RKO (cell line): ENCODE measurements around the gene CRABP2.

Experiments used
- DNase-seq: peaks from one replicate; pipeline ENCODE4 v3.0.0-alpha.2; 2016; ENCODE audit warnings: low spot score

Gene CRABP2

DNA sequence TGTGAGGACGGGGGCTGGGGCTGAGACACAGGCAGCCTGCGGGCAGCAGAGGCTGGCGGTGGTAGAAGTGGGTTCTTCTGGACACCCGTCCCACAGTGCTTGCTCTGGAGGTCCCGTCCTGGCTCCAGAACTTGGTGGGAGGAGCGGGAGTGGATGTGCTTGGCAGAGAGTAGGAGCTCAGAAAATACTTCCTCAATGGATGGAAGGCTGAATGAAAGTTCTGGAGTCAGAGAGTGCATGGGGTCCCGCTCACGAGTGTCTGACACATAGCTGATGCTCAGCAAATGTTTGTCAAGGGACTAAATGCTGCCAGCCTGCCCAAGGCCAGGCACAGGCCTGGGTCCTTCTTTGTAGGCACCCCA, 14.7 kb downstream of the CRABP2 start:
- no peak for DNase-seq

DNA sequence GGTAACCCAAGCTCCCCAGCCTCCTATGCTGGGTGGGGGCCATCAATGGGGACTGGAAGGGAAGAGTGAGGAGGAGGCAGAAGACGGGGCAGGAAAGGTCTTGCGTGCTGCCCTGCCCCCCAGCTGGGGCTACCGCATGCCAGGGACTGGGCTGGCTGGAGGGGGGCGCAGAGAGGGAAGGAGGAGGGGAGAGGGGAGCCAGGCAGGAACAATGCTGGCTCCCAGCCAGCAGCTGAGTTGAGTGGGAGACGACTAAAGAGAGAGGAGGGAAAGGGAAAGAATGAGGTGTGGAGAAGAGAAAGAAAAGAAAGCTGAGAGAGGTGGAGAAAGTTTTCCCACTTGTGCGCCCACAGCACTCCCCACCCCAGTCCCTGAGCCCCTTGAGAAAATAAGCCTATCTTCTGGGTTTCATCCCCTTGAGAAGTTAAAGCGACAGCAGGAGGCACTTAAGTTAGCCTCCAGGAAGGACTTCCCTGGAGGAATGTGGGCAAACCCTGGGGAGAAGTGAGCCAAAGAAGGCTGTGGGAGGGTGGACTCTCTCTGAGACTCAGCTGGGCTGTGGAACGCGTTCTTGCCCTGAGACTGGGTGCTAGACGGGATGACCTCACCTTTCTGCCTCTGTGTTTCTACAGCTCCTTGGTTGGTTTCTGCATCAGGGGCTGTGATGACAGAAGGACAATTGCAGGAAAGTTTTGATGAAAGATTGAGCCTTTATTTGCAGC, 15.3 kb downstream of the CRABP2 start:
- no peak for DNase-seq

GRCh38 chr1:156689035-156689952, 16.1 kb downstream of the CRABP2 start:
- peak; percentile 89 for DNase-seq

DNA sequence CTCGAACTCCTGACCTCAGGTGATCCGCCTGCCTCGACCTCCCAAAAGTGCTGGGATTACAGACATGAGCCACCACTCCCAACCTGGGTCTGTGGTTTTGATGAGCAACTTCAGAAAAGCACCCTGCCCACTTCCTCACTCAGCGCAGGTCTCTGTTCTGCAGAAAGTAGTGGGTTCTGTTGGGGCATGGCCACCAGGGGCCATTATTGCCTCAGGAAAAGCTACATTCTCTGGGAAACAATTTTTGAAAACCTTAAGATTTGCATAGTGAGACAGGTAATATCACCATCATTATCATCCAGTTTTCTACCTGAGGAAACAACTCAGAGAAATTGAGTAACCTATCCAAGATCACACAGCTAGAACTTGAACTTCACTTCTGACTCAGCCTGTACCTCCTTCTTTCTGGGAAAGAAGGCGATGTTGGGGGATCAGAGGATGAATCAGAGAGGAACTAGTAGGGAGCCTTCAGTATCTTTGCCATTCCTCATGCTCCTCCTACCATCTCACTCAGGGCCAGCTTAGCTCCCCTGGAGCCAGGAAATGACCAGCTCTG, 21.1 kb downstream of the CRABP2 start:
- peak; percentile 50 for DNase-seq

DNA sequence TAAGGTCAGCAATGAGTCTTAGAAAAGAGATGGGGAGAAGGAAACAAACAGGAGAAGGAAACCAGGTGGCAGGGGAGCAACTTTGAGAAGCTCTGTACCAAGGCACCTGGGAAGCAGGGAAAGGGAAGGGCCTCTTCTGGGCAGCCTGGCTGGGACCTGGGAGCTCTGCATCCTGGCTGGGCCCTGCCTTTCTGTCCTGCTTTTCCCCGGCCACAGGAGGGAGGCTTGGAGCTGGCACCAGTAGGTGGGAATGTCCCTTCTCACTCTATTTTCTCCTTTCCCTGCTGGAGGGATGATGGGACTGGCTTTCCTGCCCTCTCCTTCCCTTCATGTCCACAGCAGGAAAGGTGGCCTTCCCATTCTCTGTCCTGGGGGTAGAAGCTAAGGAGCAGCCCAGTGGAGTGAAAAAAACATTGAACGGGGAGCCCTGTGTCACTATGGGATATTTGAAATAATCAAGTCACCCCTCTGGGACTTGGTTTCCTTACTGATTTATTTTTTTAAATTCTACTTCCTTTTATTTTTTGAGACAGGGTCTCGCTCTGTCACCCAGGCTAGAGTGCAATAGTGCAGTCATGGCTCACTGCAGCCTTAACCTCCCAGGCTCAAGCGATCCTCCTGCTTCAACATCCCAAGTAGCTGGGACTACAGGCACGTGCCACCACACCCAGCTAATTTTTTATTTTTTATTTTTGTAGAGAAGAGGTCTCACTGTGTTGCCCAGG, 23.1 kb downstream of the CRABP2 start:
- DNase-seq, result no peak

GRCh38 chr1:156681196-156681960, 24.0 kb downstream of the CRABP2 start:
- DNase-seq, result no peak

GRCh38 chr1:156680056-156680455, 25.3 kb downstream of the CRABP2 start:
- DNase-seq, result no peak

GRCh38 chr1:156677616-156678596, 27.5 kb downstream of the CRABP2 start:
- peak; percentile 87 for DNase-seq

GRCh38 chr1:156676820-156677615, 28.4 kb downstream of the CRABP2 start, which contains the start of gene NES:
TSS of gene NES (minus strand) at chr1:156677407. CDS start at chr1:156677264, 143 bp downstream.
- peak; percentile 85 for DNase-seq

- DNase-seq, result no peak
Observed at GRCh38 chr1:156676114-156676819, 29.1 kb downstream of the CRABP2 start.

DNA sequence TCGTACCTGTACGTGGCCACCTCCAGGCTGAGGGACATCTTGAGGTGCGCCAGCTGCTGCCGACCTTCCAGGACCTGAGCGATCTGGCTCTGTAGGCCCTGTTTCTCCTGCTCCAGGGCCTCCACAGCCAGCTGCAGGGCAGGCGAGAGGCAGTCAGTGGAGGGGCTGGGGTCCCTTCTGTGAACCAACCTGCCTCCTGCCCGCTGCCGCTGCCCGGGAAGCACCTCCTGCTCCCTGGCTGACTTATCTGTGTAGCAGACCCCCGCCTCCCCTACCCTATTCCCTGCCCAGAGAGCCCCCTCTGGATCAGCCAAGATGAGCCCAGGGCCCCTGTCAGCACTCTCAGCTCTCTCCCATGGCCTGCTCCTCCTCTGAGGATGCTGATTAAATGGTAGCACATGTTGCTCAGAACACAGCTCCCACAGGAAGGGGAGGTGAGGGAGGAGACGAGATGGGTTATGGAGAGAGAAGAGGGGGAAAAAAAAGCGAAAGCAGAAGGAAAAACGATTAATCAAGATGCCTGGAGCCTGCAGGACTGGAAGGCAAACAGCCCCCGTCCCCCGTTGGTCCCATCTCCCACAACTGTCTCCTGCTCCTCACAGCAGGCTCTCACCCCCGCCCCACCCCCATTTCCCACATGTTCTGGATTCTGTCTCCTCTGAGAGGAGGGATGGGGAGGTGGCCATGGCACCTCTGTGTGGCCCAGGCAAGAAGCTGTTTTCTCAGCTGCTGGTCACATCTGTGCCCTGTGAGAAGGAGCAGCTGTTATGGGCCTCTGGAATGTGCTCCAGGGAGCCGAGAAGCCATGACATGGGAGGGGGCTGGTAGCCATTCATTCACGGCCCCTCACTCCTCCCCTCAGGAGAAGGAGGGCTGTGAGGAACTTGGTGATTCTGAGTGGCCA, 29.9 kb downstream of the CRABP2 start:
- no peak for DNase-seq

DNA sequence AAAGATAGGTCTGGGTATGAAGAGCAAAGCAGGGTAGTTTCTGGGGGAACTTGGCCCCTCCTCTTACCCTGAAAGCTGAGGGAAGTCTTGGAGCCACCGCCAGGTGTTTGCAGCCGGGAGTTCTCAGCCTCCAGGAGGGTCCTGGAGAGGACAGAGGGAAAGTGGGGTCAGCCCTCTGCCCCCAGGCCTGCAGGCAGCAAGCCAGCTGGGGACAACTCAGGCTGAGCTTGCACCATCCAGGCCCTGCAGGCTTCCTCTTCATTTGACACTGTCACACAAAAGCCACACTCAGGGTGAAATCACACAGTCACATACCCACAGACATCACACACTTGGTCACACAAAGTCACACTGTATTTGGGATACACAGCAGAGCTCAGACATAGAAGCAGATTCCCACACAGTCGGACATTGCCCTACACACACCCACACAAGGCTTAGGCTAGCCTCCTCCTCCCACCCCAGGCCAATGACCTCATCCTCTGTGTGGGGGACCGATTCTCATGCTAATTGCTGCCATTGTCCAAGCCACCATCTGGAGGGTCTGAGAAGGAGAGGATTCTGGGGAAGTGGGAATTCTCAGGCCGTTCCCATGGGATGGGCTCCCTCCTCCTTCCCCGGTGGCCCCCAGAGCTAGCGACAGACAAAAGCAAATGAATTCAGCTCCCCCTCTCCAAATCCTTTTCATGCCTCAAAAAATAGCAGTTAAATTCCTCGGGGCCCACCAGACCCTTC, 31.8 kb downstream of the CRABP2 start:
- DNase-seq, result no peak

DNA sequence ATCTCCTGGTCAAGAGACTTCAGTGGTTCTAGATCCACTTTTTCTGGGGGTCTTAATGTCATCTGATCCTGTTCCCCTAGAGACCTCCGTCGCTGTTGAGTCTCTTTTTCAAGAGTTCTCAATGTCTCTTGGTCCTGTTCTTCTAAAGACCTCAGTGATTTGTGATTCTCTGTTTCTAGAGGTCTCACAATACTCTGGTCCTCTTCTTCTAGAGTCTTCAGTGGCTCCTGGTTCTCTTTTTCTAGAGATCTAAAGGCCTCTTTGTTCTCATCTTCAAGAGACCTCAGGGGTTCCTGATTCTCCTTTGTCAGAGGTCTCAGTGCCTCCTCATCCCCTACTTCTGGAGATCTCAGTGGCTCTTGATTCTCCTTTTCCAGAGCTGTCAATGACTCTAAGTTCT, 33.6 kb downstream of the CRABP2 start:
- DNase-seq, result no peak

- no peak for DNase-seq
Observed at GRCh38 chr1:156670791-156671190, 34.6 kb downstream of the CRABP2 start.

GRCh38 chr1:156670359-156670758, 35.0 kb downstream of the CRABP2 start:
- DNase-seq, result no peak

DNA sequence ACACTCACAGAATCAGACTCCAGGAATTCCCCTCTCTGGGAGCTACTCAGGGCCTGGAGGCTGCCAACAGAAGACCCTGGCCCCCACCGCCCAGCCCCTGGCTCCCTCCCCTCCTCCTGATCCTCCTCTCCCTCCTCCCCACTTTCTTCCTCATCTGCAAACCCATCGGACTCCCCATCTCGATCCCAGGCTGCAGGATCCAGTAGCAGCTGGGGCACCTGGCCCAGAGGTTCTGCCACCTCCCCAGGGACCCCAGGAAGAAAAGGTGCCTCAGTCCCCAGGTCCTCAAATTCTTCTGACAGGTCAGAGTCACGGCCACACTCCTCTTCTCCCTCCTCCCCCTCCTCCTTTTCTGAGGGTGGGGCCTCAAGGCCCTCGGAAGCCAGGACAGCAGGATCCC, 35.6 kb downstream of the CRABP2 start:
- no peak for DNase-seq
